SK-N-MC (cell line): ENCODE results near the gene PTPMT1.

Experiments used
- EZH2 ChIP-seq: fragments of 200-600 bp; sonication (generic); IDR thresholded peaks from one replicate; pipeline ENCODE4 v1.6.1; 2017; ENCODE audit warnings: antibody characterized with exemption
- FOXP2 ChIP-seq: optimal IDR thresholded peaks from 2 replicates; pipeline ENCODE3; 2011; ENCODE audit warnings: mild to moderate bottlenecking, moderate library complexity; ENCODE audit not compliant: insufficient read depth; ENCODE audit errors: extremely low read length, control extremely low read depth
- POLR2AphosphoS5 ChIP-seq: IDR thresholded peaks from 2 replicates; pipeline ENCODE4 v1.6.1; 2012; ENCODE audit warnings: mild to moderate bottlenecking, low read depth, low read length, borderline replicate concordance

- no peak for TF ChIP-seq EZH2
- no peak for TF ChIP-seq POLR2AphosphoS5
- TF ChIP-seq FOXP2, result no peak
Observed at GRCh38 chr11:47583844-47584243, 18.4 kb downstream of the PTPMT1 start.
